Ovary (tissue), 10 donors: ENCODE results near the gene CENPE. TPM values are rescaled to one million over a fixed set of nuclear protein-coding genes. Genes with fewer than 3 reads are reported as not detected.
"Not testable (repeated sequence)": the region's sequence is repeated elsewhere in the genome, so short reads cannot be mapped to it uniquely, and the experiment has no call there.

ENCODE experiments used
- DNase-seq, 5 donors: peaks; one replicate each; pipeline ENCODE4 v3.0.0-alpha.2; 2019 to 2020
- H3K27ac ChIP-seq, 2 donors: fragments of 200-600 bp; one replicate each; pipeline versions ENCODE4 v1.5.1 to v1.8.0; 2019 to 2022
- H3K27me3 ChIP-seq: fragments of 200-600 bp; one replicate; pipeline ENCODE4 v1.8.0; 2022
- H3K36me3 ChIP-seq: fragments of 200-600 bp; sonication (generic); one replicate; pipeline ENCODE4 v1.5.1; 2019
- H3K4me1 ChIP-seq: one replicate; pipeline ENCODE4 v1.8.1; 2013; ENCODE audit warnings: mild to moderate bottlenecking, moderate library complexity; ENCODE audit not compliant: insufficient read depth
- H3K4me3 ChIP-seq: fragments of 200-600 bp; sonication (generic); one replicate; pipeline ENCODE4 v1.5.1; 2017
- H3K9me3 ChIP-seq, 2 donors: fragments of 200-600 bp in 1 of 2; sonication (generic) in 1 of 2; one replicate each; pipeline versions ENCODE4 v1.5.1 to v1.8.1; 2013 to 2019; ENCODE audit warnings: mild to moderate bottlenecking in 1 of 2, moderate library complexity in 1 of 2
- CTCF ChIP-seq, 3 donors: fragments of 450-650 bp in 2 of 3; fragments of 200-600 bp in 1 of 3; IDR thresholded peaks; one replicate each; pipeline versions ENCODE4 v1.5.1 to v1.8.0; 2016 to 2022; ENCODE audit warnings: antibody characterized with exemption in 3 of 3, mild to moderate bottlenecking in 1 of 3
- EP300 ChIP-seq: sonication (generic); formaldehyde crosslinking; IDR thresholded peaks from one replicate; pipeline ENCODE4 v1.6.1; 2017; ENCODE audit warnings: antibody characterized with exemption
- POLR2A ChIP-seq: fragments of 450-650 bp; IDR thresholded peaks from one replicate; pipeline ENCODE4 v1.6.1; 2017; ENCODE audit warnings: antibody characterized with exemption, mild to moderate bottlenecking, moderate library complexity
- WGBS, 3 donors: extraction: QIAGEN DNeasy Blood & Tissue Kit in 1 of 3; methylation state at CpG; one replicate each; pipeline versions ENCODE4 v1.1.5 to v1.1.7; 2013 to 2017; 5-methylcytosine and 5-hydroxymethylcytosine counted together
- intact Hi-C, 4 donors: fragments of 100-400 bp; cut with DNase I; formaldehyde crosslinking; loops; one replicate each; pipeline versions ENCODE4 v1.11.0 to v1.15.1; 2022 to 2023
- long read RNA-seq, 3 donors: library from polyadenylated mRNA in 2 of 3; unstranded in 2 of 3; transcript quantifications; one replicate each; pipeline ENCODE4 v2.0.0 and lab custom pipeline, GENCODE V29; 2021 to 2026
- polyA plus RNA-seq, 2 donors: library from polyadenylated mRNA; stranded (reverse); fragments of 200-250 nt in 1 of 2; fragments of 350-450 nt in 1 of 2; fragmentation: Illumina TruSeq in 1 of 2; extraction: RNeasy Lipid Tissue Mini Kit (QIAGEN cat#74804) in 1 of 2; gene quantifications; one replicate each; pipeline ENCODE4 v1.2.3, GENCODE V29; 2013 to 2014
- total RNA-seq, 7 donors: library from RNA; depleted of rRNA in 2 of 7; stranded (reverse); fragments of >200 nt in 2 of 7; fragmentation: NEBNext Ultra II Directional in 3 of 7; extraction: Animal tissue kit (Norgen Biotek cat#: 25700) in 3 of 7; gene quantifications; one replicate each; pipeline versions ENCODE4 v1.1.0 to v1.2.4, GENCODE V29; 2016 to 2023
- donor health status: DM: no; HTN: no; CAD: no; lungs with moderate emphysema.
- donor health status: DM: no; HTN: no; CAD: no.
- donor health status: Bipolar disorder and iron deficiency.
- donor health status: DM: yes; HTN: yes; CAD: no.
- donor health status: DM: no; HTN: no; CAD: no.
- donor health status: DM: yes; HTN: yes; CAD: no.

Gene CENPE
- total RNA-seq (1 to 10 TPM in 3 of 7 donors, under 1 TPM in 4; 0.23 to 2.5 (median 0.68) TPM), polyA plus RNA-seq (under 1 TPM; 0.28 to 0.60 TPM)
- long read RNA-seq, donor 1: 0 reads
- long read RNA-seq, donor 2: 0 reads
- long read RNA-seq, donor 3, partial matches to known transcripts: 0 of 1 reads
- long read RNA-seq, donor 3, other reads (novel, unspliced or antisense): 1 of 1 reads

GRCh38 chr4:103198111-103198765 is at the start of gene CENPE:
Gene CENPE (minus strand): TSS chr4:103198343. CDS start chr4:103198319, 24 bp downstream.
- H3K4me1 ChIP-seq: no peaks in the 10 kb centered on the region
- WGBS, 3 donors: 0% methylated on average over 44 of the region's 44 CpGs
- no peaks in the 10 kb centered on the region for H3K27me3 ChIP-seq
- intact Hi-C loops: no loop called here
- peak within 1 kb of the TSS; percentile 60 to 73 for H3K27ac ChIP-seq
- no peaks in the 10 kb centered on the region for H3K36me3 ChIP-seq
- TF ChIP-seq EP300: no peak
- TF ChIP-seq POLR2A: no peak
- peak in 1 of 3 donors; percentile 21 for TF ChIP-seq CTCF (IDR thresholded peaks at IDR 0.05)
- peak within 1 kb of the TSS; percentile 57 for H3K4me3 ChIP-seq
- no peaks in the 10 kb centered on the region for H3K9me3 ChIP-seq
- DNase-seq: peak; percentile 75 to 89 (median 86)

GRCh38 chr4:103244251-103244650 is 46.1 kb upstream of the CENPE start:
- Histone ChIP-seq H3K27me3 (no peaks in the 10 kb centered on the region), H3K36me3 (no peaks in the 10 kb centered on the region), H3K27ac (no peak overlapping the region), H3K9me3 (no peaks in the 10 kb centered on the region), H3K4me3 (no peak overlapping the region), H3K4me1 (no peaks in the 10 kb centered on the region)
- intact Hi-C loops: no loop called here
- no peak for DNase-seq
- WGBS, 3 donors: 56 to 67% (median 64%) methylated on average over 1 of the region's 1 CpG
- no peak for TF ChIP-seq EP300
- no peak for TF ChIP-seq CTCF (IDR thresholded peaks at IDR 0.05)

- WGBS, 3 donors: 64 to 77% (median 71%) methylated on average over 3 of the region's 3 CpGs
- H3K9me3 ChIP-seq, H3K27ac ChIP-seq, H3K27me3 ChIP-seq, H3K36me3 ChIP-seq, DNase-seq, H3K4me1 ChIP-seq, intact Hi-C loops, H3K4me3 ChIP-seq: not testable (repeated sequence)
Measured at GRCh38 chr4:103230938-103231337, 32.8 kb upstream of the CENPE start.

- 69 to 77% (median 73%) methylated on average over 4 of the region's 4 CpGs for WGBS, 3 donors
- H3K27ac ChIP-seq, H3K36me3 ChIP-seq, H3K27me3 ChIP-seq, H3K4me1 ChIP-seq, intact Hi-C loops, H3K9me3 ChIP-seq, H3K4me3 ChIP-seq, DNase-seq: not testable (repeated sequence)
Measured at GRCh38 chr4:103223556-103223955, 25.4 kb upstream of the CENPE start.

- DNase-seq: no peak
- Histone ChIP-seq H3K27me3 (no peaks in the 10 kb centered on the region), H3K4me1 (no peaks in the 10 kb centered on the region), H3K4me3 (no peak overlapping the region), H3K36me3 (no peaks in the 10 kb centered on the region), H3K9me3 (no peaks in the 10 kb centered on the region), H3K27ac (no peak overlapping the region)
- intact Hi-C loops: no loop called here
- TF ChIP-seq CTCF (IDR thresholded peaks at IDR 0.05) (no peak), EP300 (no peak), POLR2A (no peak)
- WGBS, 3 donors: 59 to 68% (median 66%) methylated on average over 5 of the region's 5 CpGs
Measured at GRCh38 chr4:103207673-103208072, 9.5 kb upstream of the CENPE start.
